ENCODE measurements around the gene UNC50. TPM values are rescaled to one million over a fixed set of nuclear protein-coding genes. Genes with fewer than 3 reads are reported as not detected.
"Not testable (repeated sequence)": the region's sequence is repeated elsewhere in the genome, so short reads cannot be mapped to it uniquely, and the experiment has no call there.

UNC50 gene
- total RNA-seq, 1 donor from 2014 or later: 69.1 TPM

DNA sequence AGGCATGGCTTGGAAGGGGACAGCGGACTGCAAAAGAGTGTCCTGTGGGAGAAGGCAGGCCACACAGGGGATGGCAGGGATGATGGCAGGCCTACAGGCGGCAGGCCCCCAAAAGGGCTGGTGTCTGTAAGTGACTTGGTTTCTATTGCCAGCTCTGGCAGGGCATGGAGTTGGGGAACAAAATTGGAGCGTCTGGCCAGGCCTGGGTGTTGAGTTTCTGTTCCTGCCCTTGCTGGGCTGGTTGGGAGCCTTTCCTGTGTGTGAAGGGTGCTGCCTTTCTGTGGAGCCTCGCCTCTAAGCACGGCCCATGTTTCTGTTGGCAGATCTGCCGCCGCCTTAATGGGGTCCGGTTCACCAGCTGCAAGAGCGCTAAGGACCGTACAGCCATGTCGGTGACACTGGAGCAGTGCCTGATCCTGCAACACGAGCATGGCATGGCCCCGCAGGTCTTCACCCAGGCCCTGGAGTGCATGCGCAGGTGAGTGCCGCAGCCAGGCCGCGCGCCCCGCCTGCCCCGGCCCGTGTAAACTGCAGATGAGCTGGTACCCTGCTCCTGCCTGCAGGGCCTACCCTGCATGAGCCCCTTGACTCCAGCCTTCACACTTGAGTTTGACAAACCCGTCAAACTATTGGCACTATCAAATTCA is 31.6 kb upstream of the UNC50 start:
- no peak for DNase-seq (ENCODE audit: low read depth)

DNA sequence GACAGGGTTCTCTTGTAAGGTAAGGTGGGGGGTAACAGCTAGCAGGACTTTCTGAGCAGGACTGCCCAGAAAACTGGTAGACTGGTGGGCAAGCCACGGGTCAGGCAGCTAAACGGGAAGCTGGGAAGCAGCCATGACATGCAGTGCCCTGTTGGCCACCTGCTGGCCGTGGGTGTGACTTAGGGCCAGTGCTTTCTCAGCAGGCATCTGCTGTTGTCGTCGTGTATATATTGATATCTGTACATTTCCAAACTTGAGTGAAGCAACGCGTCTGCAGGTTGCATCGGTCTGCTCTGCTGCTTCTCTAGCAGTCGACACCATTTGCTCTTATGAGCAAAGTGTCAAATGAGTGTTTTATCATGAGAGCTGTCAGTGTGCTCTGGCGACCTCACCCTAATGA is 31.1 kb upstream of the UNC50 start:
- DNase-seq (ENCODE audit: low read depth): peak; percentile 7

DNA sequence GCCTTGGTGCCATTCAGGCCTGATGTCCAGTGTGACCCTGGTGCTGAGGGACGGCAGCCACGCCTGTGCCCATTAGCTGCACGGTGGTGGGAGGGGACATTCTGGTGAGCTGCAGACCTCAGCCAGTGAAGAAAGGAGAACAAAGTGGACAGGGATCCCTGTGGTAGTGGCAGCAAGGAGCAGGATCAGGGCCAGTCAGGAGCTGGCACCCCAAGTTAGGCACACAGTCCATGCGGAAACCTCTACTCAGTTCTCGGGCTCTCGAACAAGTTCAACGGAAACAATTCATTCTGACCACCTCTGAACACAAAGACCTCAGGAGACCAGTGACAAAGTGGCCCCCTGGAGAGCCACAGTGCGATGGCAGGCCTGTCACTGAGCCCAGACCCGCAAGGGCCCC is 30.2 kb upstream of the UNC50 start:
- DNase-seq (ENCODE audit: low read depth): no peak

DNA sequence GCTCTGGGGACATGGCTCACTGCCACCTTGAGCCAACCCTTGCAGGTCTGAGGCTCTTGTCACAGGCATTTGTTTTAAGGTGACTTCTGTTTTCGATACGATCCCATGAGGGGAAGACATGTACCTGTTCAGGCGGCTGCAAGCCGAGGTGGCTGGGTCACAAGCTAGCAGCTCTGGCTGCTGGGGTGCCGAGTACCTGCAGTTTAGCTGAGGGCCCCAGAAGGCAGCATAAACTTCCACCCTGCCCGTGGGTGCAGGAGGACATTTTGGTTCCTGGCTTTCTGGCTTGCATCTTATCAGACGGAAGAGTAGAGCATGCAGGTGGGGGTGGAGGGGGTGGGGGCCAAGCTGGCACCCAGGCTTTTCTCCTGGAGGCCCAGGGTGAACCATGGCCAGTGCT is 28.5 kb upstream of the UNC50 start:
- no peak for DNase-seq (ENCODE audit: low read depth)

DNA sequence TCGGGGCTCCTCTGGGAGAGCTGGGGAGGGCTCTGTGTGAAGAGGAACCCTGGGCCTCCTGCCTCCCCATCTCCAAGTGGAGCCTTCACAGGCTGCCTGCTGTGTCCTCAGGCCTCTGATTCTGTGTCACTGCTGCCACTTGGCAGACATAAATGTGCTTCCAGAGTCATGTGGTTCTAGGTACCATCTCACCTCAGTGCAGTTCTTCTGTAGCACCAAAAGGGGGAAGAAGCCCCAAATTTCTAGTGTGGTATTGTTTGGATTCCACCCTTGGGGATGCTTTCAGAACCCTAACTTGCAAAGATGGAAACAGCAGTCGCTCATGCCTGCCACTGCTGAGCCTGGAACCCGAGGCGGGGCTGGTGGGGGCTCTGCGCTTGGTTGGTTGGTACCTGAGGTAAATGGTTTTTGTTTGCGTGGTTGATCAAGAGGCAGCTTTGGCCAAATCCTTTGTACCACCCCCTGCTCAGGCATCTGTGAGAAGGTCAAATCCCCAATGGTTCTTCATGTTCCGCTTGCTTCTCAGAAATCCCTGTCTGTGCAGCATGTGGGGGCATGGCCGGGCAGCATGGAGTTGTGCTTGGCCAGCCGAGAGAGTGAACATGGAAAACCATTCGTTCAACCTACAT is 27.6 kb upstream of the UNC50 start:
- DNase-seq (ENCODE audit: low read depth): no peak

DNA sequence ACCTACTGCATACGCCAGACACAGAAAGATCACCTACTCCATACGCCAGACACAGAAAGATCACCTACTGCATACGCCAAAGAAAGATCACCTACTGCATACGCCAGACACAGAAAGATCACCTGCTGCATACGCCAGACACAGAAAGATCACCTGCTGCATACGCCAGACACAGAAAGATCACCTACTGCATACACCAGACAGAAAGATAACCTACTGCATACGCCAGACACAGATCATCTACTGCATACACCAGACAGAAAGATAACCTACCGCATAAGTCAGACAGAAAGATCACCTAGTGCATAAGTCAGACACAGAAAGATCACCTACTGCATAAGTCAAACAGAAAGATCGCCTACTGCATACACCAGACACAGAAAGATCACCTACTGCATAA is 25.9 kb upstream of the UNC50 start:
- no peak for DNase-seq (ENCODE audit: low read depth)

DNA sequence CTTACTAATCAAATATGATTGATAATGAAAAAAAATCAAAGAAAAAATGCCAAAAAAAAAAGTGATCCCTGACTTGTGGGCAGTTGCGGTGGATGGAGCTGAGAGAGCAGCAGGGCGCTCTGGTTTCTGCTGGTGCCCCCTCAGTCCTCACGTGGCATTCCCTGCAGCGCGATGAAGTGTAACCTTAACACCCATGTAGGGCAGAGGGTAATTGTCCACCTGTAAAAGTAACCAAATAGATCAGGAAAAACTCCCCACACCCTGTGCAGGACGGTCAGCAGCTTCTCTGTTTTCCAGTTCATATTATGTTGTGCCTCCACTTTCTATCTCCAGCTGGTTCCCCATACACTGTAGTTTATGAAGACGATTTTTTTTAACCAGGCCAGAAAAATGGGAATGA is 25.1 kb upstream of the UNC50 start:
- DNase-seq (ENCODE audit: low read depth): no peak

DNA sequence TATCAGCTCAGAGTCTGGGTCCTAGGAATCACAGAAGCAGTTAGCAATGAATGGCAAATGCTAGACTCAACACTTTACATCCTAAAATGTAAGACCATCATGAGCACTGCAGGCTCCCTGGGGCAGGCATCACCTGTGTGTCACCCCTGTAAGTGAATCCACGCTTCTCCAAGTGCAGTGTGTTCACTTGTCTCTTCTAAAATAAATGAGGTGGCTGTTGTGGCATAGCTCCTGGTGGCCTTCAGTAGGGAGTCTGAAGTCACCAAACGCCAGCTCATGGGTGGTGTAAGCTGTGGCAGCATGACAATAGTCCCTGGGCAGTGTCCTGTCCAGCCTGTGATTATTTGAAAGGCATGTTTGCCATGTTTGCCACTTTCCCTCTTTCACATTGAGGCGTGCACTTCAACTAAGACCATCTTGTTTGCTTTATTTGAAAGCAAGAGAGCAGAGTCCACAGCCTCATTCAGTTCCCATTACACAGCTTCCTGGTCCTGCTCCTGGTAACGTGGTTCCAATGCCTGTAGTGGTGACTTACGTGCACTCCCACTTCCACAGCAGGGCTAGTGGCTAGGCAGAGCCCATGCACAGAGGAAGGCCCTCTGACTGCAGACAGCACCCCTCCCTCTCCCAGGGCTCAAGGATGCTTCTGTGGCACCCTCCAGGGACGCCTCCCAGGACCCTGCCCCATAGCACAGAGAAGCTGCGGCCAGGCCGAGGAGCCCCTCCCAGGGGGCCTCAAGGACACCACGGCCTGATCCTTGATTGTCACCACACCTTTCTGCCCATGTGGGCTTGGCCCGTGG is 24.4 kb upstream of the UNC50 start:
- no peak for DNase-seq (ENCODE audit: low read depth)

DNA sequence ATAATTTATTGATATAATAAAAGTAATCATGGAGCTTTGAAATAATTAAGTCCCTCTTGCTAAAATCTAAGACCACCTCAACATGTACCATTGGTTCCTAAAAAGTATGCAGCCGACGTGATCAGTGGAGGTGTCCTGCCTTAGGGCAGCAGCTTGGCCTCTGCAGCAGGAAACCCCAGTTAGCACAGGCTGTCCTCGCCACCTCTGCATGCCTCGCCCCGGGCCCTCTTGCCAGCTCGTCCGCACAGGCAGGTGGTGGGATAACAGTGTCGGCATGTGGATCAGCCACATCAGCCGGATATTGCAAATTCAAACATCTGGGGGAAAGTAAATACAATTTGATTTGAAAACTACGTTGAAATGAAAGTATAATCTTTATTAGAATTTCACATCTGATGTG is 23.0 kb upstream of the UNC50 start:
- DNase-seq (ENCODE audit: low read depth): no peak

DNA sequence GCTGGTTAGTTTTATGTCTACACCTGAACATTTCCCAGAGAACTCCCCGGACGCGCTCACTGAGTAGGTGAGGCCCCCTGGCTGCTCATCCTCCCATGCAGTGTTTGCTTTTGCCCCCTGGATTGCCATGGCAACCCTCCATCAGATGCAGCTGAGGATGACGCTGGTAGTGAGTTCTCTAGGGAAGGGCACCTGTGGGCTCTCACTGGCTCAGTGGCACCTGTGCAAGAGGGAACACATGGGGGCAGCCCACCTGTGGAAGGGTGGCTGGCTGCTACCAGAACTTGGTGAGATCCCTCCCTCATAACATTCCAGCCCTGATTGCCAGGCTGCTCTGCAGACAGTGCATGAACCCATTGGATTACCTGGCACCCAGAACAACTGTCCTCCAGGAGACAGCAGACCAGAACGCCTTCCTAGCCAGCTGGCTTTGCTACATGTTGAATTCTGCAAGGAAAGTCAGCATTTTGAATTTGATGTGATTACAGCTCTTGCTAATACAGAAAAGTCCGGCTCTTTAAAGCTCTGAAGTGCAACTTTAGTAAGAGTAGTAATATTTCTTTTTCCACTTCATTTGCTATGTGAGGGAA is 21.7 kb upstream of the UNC50 start:
- DNase-seq (ENCODE audit: low read depth): no peak

DNA sequence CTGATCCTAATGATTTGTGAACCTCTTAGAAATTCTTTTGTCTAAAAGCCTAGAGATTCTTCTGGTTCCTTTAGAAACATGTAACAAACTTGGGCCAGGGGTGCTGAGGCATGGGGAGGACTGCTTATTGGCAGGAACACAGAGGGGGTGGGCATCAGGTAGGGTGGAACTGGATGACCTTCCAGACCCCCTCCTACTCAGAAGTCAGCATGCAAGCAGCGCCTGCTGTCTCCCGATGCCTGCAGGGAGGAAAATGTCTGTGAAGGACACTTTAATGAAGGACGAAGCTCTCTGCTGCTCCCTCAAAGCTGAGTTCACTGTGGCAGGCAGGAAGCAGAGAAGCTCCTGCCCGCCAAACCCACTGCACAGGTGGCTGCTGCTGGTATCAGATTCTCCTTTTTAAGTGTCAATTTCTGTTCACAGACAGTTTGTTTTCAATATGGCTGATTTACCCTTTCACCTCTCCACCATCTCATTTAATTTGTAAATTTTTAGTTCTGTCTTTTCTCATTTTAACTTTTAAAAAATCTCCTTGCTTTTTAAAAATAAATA is 19.4 kb upstream of the UNC50 start:
- DNase-seq (ENCODE audit: low read depth): peak; percentile 31

DNA sequence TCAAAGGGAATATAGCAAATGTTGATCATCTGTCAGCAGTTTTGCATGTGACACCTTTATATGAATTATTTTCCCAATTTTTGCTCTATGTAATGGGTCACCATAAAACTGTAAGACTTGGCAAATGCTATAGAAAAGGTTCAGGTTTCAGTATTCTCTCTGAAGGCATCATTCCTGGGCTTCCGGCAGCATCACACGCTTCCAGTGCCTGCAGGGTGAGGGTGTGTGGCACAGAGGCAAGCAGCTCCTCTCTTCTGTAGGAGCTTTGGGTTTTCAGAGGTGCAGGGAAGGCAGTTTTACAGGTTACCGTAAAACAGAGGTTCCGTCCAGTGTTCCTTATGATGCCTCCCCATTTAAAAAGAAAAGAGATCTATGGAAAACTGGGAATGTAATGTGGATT is 18.9 kb upstream of the UNC50 start:
- DNase-seq (ENCODE audit: low read depth): no peak

DNA sequence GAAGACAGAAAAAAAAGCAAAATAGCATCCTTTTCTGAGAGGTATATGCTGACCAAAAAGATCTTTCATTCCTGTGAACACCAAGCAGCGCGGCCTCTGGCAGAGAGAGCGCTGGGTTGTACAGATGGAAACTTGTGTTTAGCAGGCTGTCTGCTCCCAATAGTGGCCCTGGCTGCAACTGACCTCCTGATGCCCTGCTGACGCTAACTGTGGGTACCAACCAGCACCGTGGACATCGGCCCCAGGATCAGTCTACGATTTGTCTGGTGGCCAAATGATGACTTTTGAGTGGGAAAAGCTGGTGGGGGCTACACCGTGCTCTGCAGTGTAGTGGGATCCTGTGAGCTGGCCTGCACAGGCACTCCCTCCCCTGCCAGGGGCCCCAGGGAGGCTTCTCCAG is 15.8 kb upstream of the UNC50 start:
- DNase-seq (ENCODE audit: low read depth): no peak

DNA sequence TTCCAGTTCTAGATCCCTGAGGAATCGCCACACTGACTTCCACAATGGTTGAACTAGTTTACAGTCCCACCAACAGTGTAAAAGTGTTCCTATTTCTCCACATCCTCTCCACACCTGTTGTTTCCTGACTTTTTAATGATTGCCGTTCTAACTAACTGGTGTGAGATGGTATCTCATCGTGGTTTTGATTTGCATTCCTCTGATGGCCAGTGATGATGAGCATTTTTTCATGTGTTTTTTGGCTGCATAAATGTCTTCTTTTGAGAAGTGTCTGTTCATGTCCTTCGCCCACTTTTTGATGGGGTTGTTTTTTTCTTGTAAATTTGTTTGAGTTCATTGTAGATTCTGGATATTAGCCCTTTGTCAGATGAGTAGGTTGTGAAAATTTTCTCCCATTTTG is 13.7 kb upstream of the UNC50 start:
- not testable (repeated sequence) for DNase-seq (ENCODE audit: low read depth)

DNA sequence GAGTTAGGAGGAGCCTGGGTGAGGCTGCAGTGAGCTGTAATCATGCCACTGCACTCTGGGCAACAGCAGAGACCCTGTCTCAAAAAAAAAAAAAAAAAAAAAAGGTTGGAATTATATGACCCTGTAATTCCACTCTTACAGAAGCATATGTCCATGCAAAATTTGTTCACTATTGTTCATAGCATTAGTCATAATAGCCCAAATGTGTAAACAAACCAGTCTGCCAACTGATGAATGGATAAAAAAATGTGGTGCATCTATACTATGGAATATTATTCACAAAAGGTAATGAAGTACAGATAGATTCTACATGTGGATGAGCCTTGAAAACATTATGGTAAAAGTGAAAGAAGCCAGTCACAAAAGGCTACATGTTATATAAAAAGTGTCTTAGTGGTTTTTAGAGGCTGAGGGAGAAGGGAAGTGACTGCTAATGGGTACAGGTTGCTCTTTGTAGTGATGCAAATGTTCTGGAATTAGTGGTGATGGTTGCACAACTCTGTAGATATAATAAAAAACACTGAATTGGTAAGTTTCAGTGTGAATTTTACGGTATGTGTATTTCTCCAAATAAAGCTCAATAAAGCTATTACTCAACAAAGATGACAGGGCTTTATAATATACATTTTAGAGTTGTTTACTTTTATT is 9.5 kb upstream of the UNC50 start:
- DNase-seq (ENCODE audit: low read depth): no peak

DNA sequence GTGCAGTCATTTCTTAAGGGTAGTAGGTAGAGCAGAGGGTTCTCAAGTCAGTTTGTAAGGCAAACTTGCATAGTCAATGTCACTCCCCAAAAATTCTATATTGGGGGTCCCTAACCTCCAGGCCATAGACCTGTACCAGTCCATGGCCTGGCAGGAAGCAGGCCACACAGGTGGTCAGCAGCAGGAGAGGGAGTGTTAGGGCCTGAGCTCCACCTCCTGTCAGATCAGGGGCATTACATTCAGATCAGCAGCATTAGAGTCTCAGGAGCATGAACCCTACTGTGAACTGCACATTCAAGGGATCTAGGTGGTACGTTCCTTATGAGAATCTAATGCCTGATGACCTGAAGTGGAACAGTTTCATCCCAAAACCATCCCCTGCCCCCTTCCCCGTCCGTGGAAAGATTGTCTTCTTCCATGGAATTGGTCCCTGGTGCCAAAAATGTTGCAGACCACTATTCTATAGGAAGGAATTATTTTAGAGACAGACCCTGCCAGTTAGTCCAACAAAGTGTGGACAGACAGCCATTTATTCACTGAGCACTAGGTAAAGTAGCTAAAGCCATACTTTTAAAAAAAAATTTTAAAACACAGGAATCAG is 6.8 kb upstream of the UNC50 start:
- DNase-seq (ENCODE audit: low read depth): peak; percentile 30

DNA sequence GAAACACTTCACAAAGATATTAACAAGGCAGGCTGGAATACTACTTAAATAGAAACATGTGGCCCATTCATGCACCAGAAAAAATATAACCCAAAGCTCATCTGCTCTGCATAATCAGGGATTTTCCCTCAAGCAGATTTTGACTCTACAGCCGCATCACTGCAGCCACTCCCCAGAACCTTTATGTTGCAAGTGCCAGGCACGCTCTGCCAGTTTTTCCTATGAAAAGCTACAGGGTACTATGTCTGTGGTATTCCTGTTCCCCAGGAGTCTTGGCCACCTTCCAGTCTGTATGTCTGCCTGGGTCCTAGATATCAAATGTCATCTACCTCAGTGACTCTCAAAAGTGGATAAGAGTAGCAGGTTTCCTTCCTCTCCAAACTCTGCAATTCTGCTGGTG is 3.8 kb upstream of the UNC50 start:
- DNase-seq (ENCODE audit: low read depth): no peak

DNA sequence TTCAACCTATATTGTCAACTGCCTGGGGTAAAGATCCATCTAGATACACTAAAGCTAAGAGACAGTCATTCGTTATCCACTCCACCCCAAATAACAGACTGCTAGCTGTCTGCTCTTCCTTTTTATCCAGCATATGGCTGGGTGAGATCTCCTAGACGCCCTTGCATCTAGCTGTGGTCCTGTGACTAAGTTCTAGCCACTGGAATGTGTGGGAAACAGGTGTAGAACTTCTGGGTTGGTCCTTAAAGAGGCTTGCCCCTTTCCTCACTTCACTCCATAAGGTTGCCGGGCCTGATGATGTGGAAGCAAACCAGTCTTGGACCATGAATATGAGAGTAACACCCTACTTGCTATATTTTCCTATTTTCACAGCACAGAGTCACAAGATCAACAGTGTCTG is 3.3 kb upstream of the UNC50 start:
- peak; percentile 65 for DNase-seq (ENCODE audit: low read depth)

DNA sequence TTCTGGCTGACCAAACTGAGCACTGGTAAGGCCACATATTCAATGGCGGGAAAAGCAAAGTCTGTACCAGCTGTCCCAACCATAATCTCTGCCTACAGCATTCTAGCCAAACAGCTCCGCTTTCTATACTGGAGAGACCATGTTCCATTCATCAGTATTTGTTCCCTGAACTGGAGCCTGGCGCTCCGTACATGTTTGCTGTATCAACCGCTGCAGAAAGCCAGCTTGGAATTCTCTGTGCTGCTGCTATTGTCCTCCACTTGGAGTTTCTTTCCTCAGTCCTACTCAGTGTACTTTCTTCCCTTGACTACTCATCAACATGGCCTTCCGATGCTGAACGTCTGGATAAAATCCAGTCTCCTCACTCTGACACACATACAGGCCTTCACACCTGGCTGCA is 2.0 kb upstream of the UNC50 start:
- no peak for DNase-seq (ENCODE audit: low read depth)

DNA sequence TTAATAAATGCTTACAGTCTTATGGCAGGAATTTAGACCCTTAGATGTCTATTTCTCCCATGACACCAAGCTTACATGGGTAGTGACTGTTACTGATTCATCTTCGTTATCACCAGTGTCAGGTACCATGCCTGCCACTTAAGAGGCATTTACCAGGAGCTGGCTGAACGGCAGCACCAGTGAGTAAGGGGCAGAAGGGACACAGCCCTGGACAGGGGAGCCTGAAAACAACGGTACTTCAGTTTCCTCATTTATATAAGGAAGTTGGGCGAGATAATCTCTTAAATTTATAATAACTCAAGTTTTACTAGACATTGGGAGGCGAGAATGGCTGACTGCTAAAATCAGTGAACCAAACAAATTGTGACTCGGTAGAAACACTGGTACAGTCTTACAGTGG is 1.3 kb upstream of the UNC50 start:
- DNase-seq (ENCODE audit: low read depth): no peak

DNA sequence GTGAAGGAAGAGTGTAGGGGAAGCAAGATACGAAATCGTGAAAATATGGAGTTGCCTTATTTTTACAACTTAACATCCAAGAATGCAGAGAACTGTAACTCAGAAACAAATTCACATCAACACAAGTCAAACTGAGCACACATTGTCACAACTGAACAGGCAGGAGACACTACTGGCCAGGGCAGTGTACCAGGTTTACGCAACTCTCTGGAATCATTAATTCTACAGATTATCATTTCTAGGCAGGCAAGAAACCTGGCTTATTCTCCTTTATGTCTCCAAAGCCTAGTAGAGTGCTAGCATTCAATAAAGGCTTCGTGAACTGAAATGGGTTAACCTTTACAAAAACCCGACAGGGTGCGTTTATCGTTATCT is 661 bp upstream of the UNC50 start:
- DNase-seq (ENCODE audit: low read depth): no peak

All from myocyte (in vitro differentiated cells).